Measurements from ENCODE around the gene AGXT2.

DNA sequence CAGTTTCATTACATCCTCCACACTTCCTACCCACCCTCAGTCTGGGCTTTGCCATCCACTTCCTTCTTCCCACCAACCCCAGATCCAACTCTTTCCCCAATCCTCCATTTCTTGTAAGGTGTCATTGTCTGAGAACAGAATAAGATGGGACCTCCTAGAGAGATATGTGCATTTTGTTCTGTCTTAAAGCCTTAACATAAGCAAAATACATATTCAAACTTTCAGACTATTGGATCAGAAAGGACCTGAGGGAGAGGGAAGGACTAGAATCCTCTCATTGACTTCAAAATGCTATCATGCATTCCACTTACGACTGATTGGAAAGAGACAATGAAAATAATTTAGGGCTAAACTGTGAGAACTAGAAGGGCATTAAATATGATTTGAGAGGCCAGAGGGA lies 43.0 kb downstream of the AGXT2 start:
- no peak for TF ChIP-seq EZH2phosphoT487 (IDR thresholded peaks at IDR 0.05; ENCODE audit: low read depth)
- TF ChIP-seq, protein P1, sequence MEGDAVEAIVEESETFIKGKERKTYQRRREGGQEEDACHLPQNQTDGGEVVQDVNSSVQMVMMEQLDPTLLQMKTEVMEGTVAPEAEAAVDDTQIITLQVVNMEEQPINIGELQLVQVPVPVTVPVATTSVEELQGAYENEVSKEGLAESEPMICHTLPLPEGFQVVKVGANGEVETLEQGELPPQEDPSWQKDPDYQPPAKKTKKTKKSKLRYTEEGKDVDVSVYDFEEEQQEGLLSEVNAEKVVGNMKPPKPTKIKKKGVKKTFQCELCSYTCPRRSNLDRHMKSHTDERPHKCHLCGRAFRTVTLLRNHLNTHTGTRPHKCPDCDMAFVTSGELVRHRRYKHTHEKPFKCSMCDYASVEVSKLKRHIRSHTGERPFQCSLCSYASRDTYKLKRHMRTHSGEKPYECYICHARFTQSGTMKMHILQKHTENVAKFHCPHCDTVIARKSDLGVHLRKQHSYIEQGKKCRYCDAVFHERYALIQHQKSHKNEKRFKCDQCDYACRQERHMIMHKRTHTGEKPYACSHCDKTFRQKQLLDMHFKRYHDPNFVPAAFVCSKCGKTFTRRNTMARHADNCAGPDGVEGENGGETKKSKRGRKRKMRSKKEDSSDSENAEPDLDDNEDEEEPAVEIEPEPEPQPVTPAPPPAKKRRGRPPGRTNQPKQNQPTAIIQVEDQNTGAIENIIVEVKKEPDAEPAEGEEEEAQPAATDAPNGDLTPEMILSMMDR (IDR thresholded peaks at IDR 0.05; ENCODE audit: low read depth, low read length): no peak
